HEK293T (cell line): ENCODE measurements around the gene HOXB4.

Source experiments
- ARNT ChIP-seq: fragments of 450-650 bp; IDR thresholded peaks from 2 replicates; pipeline ENCODE4 v1.6.1; 2017; ENCODE audit warnings: mild to moderate bottlenecking
- BHLHE40 ChIP-seq: fragments of 450-650 bp; IDR thresholded peaks from 2 replicates; pipeline ENCODE4 v1.6.1; 2016; ENCODE audit warnings: mild to moderate bottlenecking, moderate library complexity, borderline replicate concordance
- ELF4 ChIP-seq: fragments of 450-650 bp; IDR thresholded peaks from 2 replicates; pipeline ENCODE4 v1.6.1; 2017; ENCODE audit warnings: antibody characterized with exemption
- FOXM1 ChIP-seq: fragments of 450-650 bp; IDR thresholded peaks from 2 replicates; pipeline ENCODE4 v1.6.1; 2017; ENCODE audit warnings: mild to moderate bottlenecking, borderline replicate concordance
- SP1 ChIP-seq: fragments of 450-650 bp; IDR thresholded peaks from 2 replicates; pipeline ENCODE4 v1.6.1; 2017
- SUZ12 ChIP-seq: fragments of 450-650 bp; IDR thresholded peaks from 2 replicates; pipeline ENCODE4 v1.6.1; 2016; ENCODE audit warnings: mild to moderate bottlenecking
- TARDBP ChIP-seq: fragments of 450-650 bp; IDR thresholded peaks from 2 replicates; pipeline ENCODE4 v1.6.1; 2016

DNA sequence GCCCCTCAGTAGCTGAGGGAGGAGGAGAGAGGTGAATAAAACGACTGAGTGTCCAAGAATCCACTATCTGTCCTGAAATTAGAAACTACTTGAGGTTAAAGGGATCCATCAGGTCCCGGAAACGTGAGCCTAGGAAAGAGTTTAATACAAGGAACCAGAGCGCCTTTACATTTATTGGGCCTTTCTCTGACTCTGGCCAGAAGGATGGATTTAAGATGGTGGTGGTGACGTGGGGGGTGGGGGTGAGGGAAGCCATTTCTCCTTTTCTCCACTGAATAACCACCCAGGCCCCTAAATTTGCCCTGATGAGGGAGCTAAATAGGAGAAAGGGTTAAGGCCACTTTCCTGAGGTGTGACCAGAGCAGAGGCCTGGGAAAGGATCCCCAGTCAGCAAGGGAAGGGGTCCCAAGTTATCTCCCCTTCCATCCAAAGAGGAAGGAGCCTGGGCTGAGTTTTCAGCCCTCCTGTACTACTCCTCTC is 49.0 kb upstream of the HOXB4 start:
- no peak for TF ChIP-seq SUZ12
- no peak for TF ChIP-seq ELF4
- no peak for TF ChIP-seq BHLHE40
- TF ChIP-seq SP1, result no peak
- TF ChIP-seq TARDBP, result no peak
- TF ChIP-seq FOXM1, result no peak
- TF ChIP-seq ARNT, result no peak
